B cell (primary cell): ENCODE results near the gene BACH2.

Experiments used
- EZH2 ChIP-seq: IDR thresholded peaks from 2 replicates; pipeline ENCODE4 v1.6.1; 2012; ENCODE audit warnings: borderline replicate concordance, low read depth, mild to moderate bottlenecking, moderate library complexity, low read length; ENCODE audit not compliant: insufficient read depth, poor library complexity, severe bottlenecking
- TF ChIP-seq, protein P1 (sequence below): fragments of 200-600 bp; IDR thresholded peaks from one replicate; pipeline ENCODE4 v1.8.0; 2022; ENCODE audit warnings: antibody characterized with exemption, mild to moderate bottlenecking

DNA sequence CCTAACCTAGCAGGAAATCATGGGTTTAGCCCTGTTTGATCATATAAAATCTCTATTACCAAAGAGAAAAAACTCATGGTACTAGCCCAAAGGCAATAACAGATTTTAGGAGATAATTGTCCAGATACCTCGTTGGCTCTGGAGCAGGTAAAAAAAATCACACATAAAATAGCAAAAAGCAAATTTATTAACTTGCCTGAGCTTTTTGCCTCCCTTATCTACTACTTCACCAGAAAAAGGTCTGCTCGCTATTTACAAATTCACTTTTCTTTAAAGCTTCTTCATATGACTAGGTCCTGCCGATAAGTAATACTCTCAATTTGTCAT is 320.0 kb downstream of the BACH2 start:
- TF ChIP-seq, protein P1, sequence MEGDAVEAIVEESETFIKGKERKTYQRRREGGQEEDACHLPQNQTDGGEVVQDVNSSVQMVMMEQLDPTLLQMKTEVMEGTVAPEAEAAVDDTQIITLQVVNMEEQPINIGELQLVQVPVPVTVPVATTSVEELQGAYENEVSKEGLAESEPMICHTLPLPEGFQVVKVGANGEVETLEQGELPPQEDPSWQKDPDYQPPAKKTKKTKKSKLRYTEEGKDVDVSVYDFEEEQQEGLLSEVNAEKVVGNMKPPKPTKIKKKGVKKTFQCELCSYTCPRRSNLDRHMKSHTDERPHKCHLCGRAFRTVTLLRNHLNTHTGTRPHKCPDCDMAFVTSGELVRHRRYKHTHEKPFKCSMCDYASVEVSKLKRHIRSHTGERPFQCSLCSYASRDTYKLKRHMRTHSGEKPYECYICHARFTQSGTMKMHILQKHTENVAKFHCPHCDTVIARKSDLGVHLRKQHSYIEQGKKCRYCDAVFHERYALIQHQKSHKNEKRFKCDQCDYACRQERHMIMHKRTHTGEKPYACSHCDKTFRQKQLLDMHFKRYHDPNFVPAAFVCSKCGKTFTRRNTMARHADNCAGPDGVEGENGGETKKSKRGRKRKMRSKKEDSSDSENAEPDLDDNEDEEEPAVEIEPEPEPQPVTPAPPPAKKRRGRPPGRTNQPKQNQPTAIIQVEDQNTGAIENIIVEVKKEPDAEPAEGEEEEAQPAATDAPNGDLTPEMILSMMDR = no peak
- no peak for TF ChIP-seq EZH2
